Measurements from ENCODE around the gene STOML2.

- TF ChIP-seq CTCF (IDR thresholded peaks at IDR 0.05) (no peak), POLR2A (IDR thresholded peaks at IDR 0.05) (no peak)
Observed at GRCh38 chr9:35075358-35075757, 27.6 kb downstream of the STOML2 start.
